Activated CD8-positive, alpha-beta memory T cell treated with anti-CD3 and anti-CD28 coated beads, Interleukin-2, amount 10 ng/mL, durations not matched to agents 7 days and 5 days (primary cell): ENCODE data around the gene CAT. TPM values are rescaled to one million over a fixed set of nuclear protein-coding genes. Genes with fewer than 3 reads are reported as not detected.

Experiments
- ATAC-seq: fragments of 150-1000 bp; cut with Tn5 transposase; one replicate; pipeline ENCODE4 v1.10.0; 2021; ENCODE audit warnings: moderate library complexity
- CTCF ChIA-PET: fragments of 350-600 bp; sonication (Branson Sonifier 250); formaldehyde crosslinking; loops from one replicate; lab custom pipeline; 2021; ENCODE audit warnings: antibody characterized with exemption; lab: Charles Lee
- DNase-seq: peaks from one replicate; pipeline ENCODE4 v3.0.0-alpha.2; 2020
- H3K27ac Mint-ChIP-seq: one replicate; pipeline ENCODE4 v1.8.0; 2021; ENCODE audit warnings: mild to moderate bottlenecking, mixed read lengths
- H3K27me3 Mint-ChIP-seq: one replicate; pipeline ENCODE4 v1.8.0; 2021; ENCODE audit warnings: mixed read lengths
- H3K36me3 Mint-ChIP-seq: one replicate; pipeline ENCODE4 v1.8.0; 2021; ENCODE audit warnings: mild to moderate bottlenecking, mixed read lengths
- H3K4me1 Mint-ChIP-seq: one replicate; pipeline ENCODE4 v1.8.0; 2021; ENCODE audit warnings: mixed read lengths
- H3K4me3 Mint-ChIP-seq: one replicate; pipeline ENCODE4 v1.8.0; 2021; ENCODE audit warnings: mild to moderate bottlenecking, moderate library complexity, mixed read lengths
- H3K9me3 Mint-ChIP-seq: one replicate; pipeline ENCODE4 v1.8.0; 2022; ENCODE audit warnings: low read depth, mixed read lengths
- total RNA-seq, 2 experiments: library from RNA; stranded (reverse); gene quantifications; one replicate each; pipeline ENCODE4 v1.2.3, GENCODE V29; 2021

Gene CAT
- total RNA-seq, 2 experiments from 2014 or later = 21.6 to 30.1 TPM

GRCh38 chr11:34495724-34496377 lies 57.1 kb downstream of the CAT start:
- no peaks in the 10 kb centered on the region for H3K9me3 Mint-ChIP-seq
- no peaks in the 10 kb centered on the region for H3K4me1 Mint-ChIP-seq
- no peak overlapping the region for H3K27ac Mint-ChIP-seq
- ATAC-seq (no peak), DNase-seq (no peak)
- CTCF ChIA-PET = interaction anchor here (2.2 kb wide), 1 partner anchor 17 kb away, joined by 6 read pairs; no protein-coding TSS in a partner anchor
- H3K27me3 Mint-ChIP-seq = peaks cover 23% of the 10 kb centered on the region
- H3K4me3 Mint-ChIP-seq = no peak overlapping the region
- no peaks in the 10 kb centered on the region for H3K36me3 Mint-ChIP-seq

DNA sequence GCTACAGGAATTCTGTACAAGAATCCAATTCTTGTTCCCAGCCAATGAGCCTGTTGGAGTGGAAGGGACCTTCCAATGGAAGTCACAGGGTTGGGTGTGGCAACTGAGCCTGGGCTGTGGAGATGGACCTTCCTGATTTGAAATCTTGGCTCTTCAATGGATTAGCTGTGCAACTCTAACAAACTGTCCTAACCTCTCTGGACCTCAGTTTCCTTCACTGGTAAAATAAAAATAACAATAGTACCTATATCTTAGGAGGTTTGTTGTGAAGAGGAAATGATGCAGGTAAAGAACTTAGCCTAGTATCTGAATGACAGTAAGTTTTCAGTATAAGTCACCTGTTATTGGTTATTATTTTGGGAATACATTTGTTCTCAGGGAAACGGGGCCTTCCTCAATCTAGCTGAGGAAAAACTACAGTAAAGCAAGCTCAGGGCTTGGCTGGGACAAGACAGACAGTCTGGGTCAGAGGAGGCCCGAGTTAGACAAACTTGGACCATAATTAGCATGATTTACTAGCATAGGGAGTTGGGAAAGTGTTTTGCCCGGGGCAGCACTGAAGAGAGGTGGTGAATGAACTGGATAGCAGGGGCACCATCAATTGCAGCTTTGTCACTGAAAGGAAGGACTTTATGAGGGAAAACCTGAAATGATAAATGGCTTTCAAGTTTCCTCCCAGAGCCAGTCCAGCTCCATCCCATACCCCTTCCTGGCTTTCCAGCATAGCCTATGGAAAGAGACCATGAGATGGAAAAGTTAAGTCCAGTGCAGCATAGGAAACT lies 61.2 kb downstream of the CAT start:
- DNase-seq = no peak
- CTCF ChIA-PET = no interaction called here
- ATAC-seq = no peak
- Mint-ChIP-seq H3K9me3 (no peaks in the 10 kb centered on the region), H3K4me3 (no peak overlapping the region), H3K27ac (no peak overlapping the region), H3K4me1 (no peaks in the 10 kb centered on the region), H3K36me3 (no peaks in the 10 kb centered on the region), H3K27me3 (peaks cover 22% of the 10 kb centered on the region)

DNA sequence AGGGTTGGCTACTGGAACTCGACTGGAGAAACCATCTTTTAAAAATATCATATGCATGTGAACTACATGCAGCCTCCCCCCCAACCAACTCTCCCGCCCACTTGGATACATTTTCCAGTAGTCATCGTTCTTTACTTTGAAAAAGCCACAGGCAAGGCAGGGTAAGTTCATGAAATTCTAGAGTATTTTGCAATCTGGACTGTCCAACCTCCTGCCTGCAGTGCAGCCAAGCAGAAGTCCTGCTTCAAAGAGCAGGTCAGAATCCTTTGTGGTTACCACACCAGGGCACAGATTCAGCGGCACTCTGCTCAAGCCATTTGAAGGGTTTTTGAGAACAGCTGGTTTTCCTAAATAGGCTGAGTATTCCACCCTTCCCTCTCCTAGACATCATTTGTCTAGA lies 62.8 kb downstream of the CAT start:
- Mint-ChIP-seq H3K27me3 (peaks cover 21% of the 10 kb centered on the region), H3K4me3 (no peak overlapping the region), H3K9me3 (no peaks in the 10 kb centered on the region), H3K27ac (no peak overlapping the region), H3K4me1 (no peaks in the 10 kb centered on the region), H3K36me3 (no peaks in the 10 kb centered on the region)
- ATAC-seq = no peak
- DNase-seq = no peak
- CTCF ChIA-PET = interaction anchor here (1.3 to 2.6 kb wide), 2 partner anchors 11 to 27 kb away, joined by 3 to 9 read pairs; no protein-coding TSS in a partner anchor

- peaks cover 21% of the 10 kb centered on the region for H3K27me3 Mint-ChIP-seq
- DNase-seq (no peak), ATAC-seq (no peak)
- no peak overlapping the region for H3K27ac Mint-ChIP-seq
- CTCF ChIA-PET = interaction anchor here (1.3 to 2.6 kb wide), 2 partner anchors 11 to 26 kb away, joined by 3 to 9 read pairs; no protein-coding TSS in a partner anchor
- no peak overlapping the region for H3K4me3 Mint-ChIP-seq
- H3K9me3 Mint-ChIP-seq = no peaks in the 10 kb centered on the region
- no peaks in the 10 kb centered on the region for H3K4me1 Mint-ChIP-seq
- no peaks in the 10 kb centered on the region for H3K36me3 Mint-ChIP-seq
Measured at GRCh38 chr11:34501949-34502348, 63.2 kb downstream of the CAT start.

DNA sequence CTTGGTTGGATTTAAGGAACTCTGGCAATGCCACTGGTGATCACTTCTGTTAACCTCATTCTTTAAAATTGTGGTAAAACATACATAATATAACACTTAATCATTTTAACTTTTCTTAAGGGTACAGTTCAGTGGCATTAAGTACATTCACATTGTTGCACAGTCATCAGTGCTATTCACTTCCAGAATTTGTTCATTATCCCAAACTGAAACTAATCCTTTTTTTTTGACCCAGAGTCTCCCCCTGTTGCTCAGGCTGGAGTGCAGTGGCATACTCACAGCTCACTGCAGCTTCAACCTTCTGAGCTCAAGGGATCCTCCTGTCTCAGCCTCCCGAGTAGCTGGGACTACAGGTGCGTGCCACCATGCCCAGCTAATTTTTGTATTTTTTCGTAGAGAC lies 64.2 kb downstream of the CAT start:
- DNase-seq = no peak
- no peaks in the 10 kb centered on the region for H3K36me3 Mint-ChIP-seq
- H3K27me3 Mint-ChIP-seq = peaks cover 19% of the 10 kb centered on the region
- H3K9me3 Mint-ChIP-seq = no peaks in the 10 kb centered on the region
- H3K4me1 Mint-ChIP-seq = no peaks in the 10 kb centered on the region
- no peak for ATAC-seq
- no peak overlapping the region for H3K27ac Mint-ChIP-seq
- H3K4me3 Mint-ChIP-seq = no peak overlapping the region
- CTCF ChIA-PET = interaction anchor here (1.4 to 2.6 kb wide), 2 partner anchors 10 kb away, joined by 3 to 9 read pairs; no protein-coding TSS in a partner anchor

GRCh38 chr11:34505874-34506273 lies 67.1 kb downstream of the CAT start:
- no peak for DNase-seq
- Mint-ChIP-seq H3K4me1 (no peaks in the 10 kb centered on the region), H3K27me3 (peaks cover 5% of the 10 kb centered on the region), H3K36me3 (no peaks in the 10 kb centered on the region), H3K9me3 (no peaks in the 10 kb centered on the region), H3K27ac (no peak overlapping the region), H3K4me3 (no peak overlapping the region)
- CTCF ChIA-PET = no interaction called here
- no peak for ATAC-seq

GRCh38 chr11:34507156-34507555 lies 68.4 kb downstream of the CAT start:
- Mint-ChIP-seq H3K27ac (no peak overlapping the region), H3K4me1 (no peaks in the 10 kb centered on the region), H3K9me3 (no peaks in the 10 kb centered on the region), H3K36me3 (no peaks in the 10 kb centered on the region), H3K4me3 (no peak overlapping the region), H3K27me3 (peaks cover 2% of the 10 kb centered on the region)
- DNase-seq (no peak), ATAC-seq (no peak)
- CTCF ChIA-PET = no interaction called here

DNA sequence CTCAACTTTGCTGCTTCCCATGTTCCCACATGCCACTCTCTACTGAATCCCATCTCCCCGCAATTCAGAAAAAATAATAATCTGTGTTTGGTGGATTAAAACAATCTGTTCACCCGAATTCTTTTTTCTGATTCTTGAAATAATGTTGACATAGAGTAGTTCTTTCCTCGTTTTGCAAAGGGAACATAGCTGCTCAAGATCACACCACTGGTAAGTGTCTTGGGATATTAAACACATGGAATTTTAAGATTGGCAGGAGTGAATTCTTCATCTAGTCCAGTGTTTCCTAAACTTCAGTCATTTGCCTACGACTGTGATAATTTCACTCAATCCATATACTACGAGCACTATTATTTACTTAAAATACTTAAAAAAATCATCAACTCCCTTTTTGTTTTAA lies 68.9 kb downstream of the CAT start:
- ATAC-seq (no peak), DNase-seq (no peak)
- Mint-ChIP-seq H3K27me3 (peaks cover 2% of the 10 kb centered on the region), H3K9me3 (no peaks in the 10 kb centered on the region), H3K4me1 (no peaks in the 10 kb centered on the region), H3K36me3 (no peaks in the 10 kb centered on the region), H3K27ac (no peak overlapping the region), H3K4me3 (no peak overlapping the region)
- CTCF ChIA-PET = no interaction called here

GRCh38 chr11:34508524-34508923 lies 69.8 kb downstream of the CAT start:
- no peak for ATAC-seq
- DNase-seq = no peak

DNA sequence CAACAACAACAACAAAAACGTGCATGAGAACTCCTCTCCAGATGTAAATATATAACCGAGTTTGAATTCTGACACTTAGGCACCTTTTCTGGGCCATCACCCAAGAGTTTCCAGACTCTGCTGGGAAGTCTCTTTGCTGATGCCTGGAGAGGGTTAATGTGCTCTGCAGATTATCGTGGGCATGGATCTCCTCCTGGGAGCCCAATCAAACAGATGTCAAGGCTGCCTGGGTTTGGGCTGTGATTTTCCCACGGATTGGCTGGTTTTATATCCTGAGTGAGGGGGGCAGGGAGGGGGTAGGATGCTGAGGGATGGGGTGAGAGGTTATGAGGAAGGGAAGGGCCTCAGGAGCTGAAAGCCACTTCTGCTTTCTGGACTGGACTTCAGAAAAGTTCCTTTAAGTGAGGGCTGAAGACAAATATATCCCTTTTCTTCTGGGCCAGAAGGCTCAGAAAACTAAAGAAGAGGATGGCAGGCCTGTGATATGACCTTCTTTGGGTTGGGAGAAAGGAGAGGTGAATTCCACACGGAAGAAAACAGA lies 70.7 kb downstream of the CAT start:
- H3K36me3 Mint-ChIP-seq = no peaks in the 10 kb centered on the region
- H3K4me1 Mint-ChIP-seq = no peaks in the 10 kb centered on the region
- DNase-seq (no peak), ATAC-seq (no peak)
- no peaks in the 10 kb centered on the region for H3K9me3 Mint-ChIP-seq
- no peak overlapping the region for H3K4me3 Mint-ChIP-seq
- H3K27me3 Mint-ChIP-seq = no peaks in the 10 kb centered on the region
- H3K27ac Mint-ChIP-seq = no peak overlapping the region
- CTCF ChIA-PET = no interaction called here

More at GRCh38 chr11:34508524-34508923, 69.8 kb downstream of the CAT start:
- H3K4me3 Mint-ChIP-seq = no peak overlapping the region
- no peaks in the 10 kb centered on the region for H3K36me3 Mint-ChIP-seq
- H3K9me3 Mint-ChIP-seq = no peaks in the 10 kb centered on the region
- H3K27me3 Mint-ChIP-seq = no peaks in the 10 kb centered on the region
- CTCF ChIA-PET = no interaction called here
- H3K4me1 Mint-ChIP-seq = no peaks in the 10 kb centered on the region
- H3K27ac Mint-ChIP-seq = no peak overlapping the region

DNA sequence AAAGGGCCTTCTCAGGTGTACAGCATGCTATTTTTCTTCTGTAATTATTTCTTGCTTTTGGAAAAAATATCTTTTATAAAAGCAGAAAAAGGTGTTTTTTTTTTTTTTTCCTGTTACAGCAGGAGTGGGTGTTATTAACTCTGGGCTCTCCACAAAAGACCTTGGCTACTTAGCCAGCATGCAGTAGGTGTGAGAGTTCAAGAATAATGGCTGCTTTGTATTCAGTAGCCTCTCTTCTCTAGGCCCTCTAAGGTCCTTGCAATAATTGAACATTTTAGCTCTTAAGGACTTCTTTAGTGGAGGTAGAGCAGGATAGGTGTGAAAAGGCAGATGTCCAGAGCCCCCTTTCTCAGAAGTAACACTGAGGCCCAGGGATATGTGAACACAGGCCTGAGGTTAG lies 71.5 kb downstream of the CAT start:
- DNase-seq (no peak), ATAC-seq (no peak)
- no peaks in the 10 kb centered on the region for H3K4me1 Mint-ChIP-seq
- H3K36me3 Mint-ChIP-seq = no peaks in the 10 kb centered on the region
- no peaks in the 10 kb centered on the region for H3K27me3 Mint-ChIP-seq
- no peak overlapping the region for H3K4me3 Mint-ChIP-seq
- no peak overlapping the region for H3K27ac Mint-ChIP-seq
- H3K9me3 Mint-ChIP-seq = no peaks in the 10 kb centered on the region
- CTCF ChIA-PET = no interaction called here

GRCh38 chr11:34510673-34511072 lies 71.9 kb downstream of the CAT start:
- no peak overlapping the region for H3K27ac Mint-ChIP-seq
- H3K4me3 Mint-ChIP-seq = no peak overlapping the region
- H3K9me3 Mint-ChIP-seq = no peaks in the 10 kb centered on the region
- H3K36me3 Mint-ChIP-seq = no peaks in the 10 kb centered on the region
- ATAC-seq (no peak), DNase-seq (no peak)
- no peaks in the 10 kb centered on the region for H3K4me1 Mint-ChIP-seq
- no peaks in the 10 kb centered on the region for H3K27me3 Mint-ChIP-seq
- CTCF ChIA-PET = no interaction called here

DNA sequence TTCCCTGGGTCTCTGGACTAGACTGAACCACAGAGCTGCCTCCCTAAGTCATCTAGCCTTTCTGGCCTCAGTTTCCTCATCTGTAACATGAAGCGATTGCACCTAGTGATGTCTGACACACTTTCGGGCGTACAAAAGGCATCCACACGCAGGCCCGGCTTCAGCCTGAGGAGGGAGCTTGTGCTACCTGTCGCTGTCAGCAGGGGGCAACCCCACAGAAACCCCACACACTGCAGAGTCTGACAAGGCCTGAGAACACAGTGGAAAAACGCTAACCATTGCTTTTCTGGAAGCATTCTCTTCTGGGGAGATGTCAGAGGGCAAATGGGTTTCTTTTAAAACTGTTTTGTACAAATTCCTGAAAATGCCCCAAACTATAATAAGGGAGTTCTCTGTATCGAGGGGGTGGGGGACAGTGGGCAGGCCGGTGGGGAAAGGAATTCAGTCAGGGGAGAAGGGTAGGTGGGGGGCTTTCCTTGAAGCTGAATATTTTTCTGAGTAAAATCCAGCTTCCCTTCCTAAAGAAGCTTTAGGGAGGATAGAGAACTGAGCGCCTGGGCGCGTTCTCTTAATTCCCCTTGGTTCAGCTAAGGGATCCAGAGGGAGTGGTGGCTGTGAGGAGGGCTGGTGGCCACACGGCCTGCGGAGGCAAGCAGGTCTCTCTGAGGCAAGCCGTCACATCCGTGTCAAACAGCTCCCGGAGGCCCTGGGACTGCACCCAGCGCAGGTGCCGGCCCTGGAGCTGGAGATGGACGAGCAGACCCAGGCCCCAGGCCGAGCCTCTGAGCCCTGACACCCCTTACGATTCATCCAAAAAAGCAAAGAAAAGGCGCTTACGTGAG lies 74.3 kb downstream of the CAT start:
- H3K27ac Mint-ChIP-seq = no peak overlapping the region
- H3K4me1 Mint-ChIP-seq = no peaks in the 10 kb centered on the region
- DNase-seq (peak; percentile 61), ATAC-seq (peak; percentile 70)
- H3K4me3 Mint-ChIP-seq = no peak overlapping the region
- CTCF ChIA-PET = interaction anchor here (0.9 to 2.0 kb wide), 16 partner anchors 8 to 879 kb away, joined by 3 to 9 read pairs (median 4); no protein-coding TSS in a partner anchor
- H3K27me3 Mint-ChIP-seq = peaks cover 2% of the 10 kb centered on the region
- no peaks in the 10 kb centered on the region for H3K36me3 Mint-ChIP-seq
- H3K9me3 Mint-ChIP-seq = no peaks in the 10 kb centered on the region
